ENCODE results near the gene GALNT16. TPM values are rescaled to one million over a fixed set of nuclear protein-coding genes. Genes with fewer than 3 reads are reported as not detected.

GALNT16 gene
- polyA plus RNA-seq, 3 donors: 0.01 TPM; not detected in 2

DNA sequence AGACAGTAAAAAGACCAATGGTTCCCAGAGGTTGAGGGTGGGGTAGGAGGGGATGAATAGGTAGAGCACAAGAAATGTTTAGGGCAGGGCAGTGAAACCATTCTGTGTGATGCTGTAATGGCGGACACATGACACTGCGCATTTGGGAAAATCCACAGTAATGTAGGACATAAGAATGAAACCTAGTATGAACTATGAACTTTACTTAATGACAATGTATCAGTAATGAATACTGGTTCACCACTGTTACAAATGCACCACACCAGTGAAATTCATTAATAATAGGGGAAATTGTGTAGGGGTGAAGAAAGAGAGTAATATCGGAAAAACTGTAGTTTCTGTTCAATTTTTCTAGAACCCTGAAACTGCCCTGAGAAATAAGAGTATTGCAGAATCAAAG is 132.5 kb downstream of the GALNT16 start:
- Mint-ChIP-seq H3K4me1 (peaks cover 29% of the 10 kb centered on the region), H3K27me3 (ENCODE audit: low read depth in 3 of 3) (no peaks in the 10 kb centered on the region), H3K9me3 (no peaks in the 10 kb centered on the region), H3K4me3 (no peak overlapping the region), H3K27ac (peak overlapping the region in 1 of 7 donors; percentile 42), H3K36me3 (peaks cover 68 to 89% of the 10 kb centered on the region in 2 donors)
- WGBS (ENCODE audit: insufficient coverage): no CpG with 5 or more reads among the region's 3 CpGs
- TF ChIP-seq, protein P1, sequence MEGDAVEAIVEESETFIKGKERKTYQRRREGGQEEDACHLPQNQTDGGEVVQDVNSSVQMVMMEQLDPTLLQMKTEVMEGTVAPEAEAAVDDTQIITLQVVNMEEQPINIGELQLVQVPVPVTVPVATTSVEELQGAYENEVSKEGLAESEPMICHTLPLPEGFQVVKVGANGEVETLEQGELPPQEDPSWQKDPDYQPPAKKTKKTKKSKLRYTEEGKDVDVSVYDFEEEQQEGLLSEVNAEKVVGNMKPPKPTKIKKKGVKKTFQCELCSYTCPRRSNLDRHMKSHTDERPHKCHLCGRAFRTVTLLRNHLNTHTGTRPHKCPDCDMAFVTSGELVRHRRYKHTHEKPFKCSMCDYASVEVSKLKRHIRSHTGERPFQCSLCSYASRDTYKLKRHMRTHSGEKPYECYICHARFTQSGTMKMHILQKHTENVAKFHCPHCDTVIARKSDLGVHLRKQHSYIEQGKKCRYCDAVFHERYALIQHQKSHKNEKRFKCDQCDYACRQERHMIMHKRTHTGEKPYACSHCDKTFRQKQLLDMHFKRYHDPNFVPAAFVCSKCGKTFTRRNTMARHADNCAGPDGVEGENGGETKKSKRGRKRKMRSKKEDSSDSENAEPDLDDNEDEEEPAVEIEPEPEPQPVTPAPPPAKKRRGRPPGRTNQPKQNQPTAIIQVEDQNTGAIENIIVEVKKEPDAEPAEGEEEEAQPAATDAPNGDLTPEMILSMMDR (IDR thresholded peaks at IDR 0.05): no peak
- intact Hi-C loops (cut with micrococcal nuclease): loop anchor here in 1 of 2 donors (10.0 kb wide), 1 partner anchor 1212 kb away; the partner anchor contains the start of gene MED6
- H4K20me1 ChIP-seq (ENCODE audit: insufficient read depth, low read length): peaks cover 65% of the 10 kb centered on the region
- no peak overlapping the region for H3K4me3 ChIP-seq (replicated peaks in 1 of 3; ENCODE audit: low read depth in 2 of 3, low read length in 3 of 3)
- H3K79me2 ChIP-seq (ENCODE audit: insufficient read depth, low read length): peaks cover 99% of the 10 kb centered on the region
- no peaks in the 10 kb centered on the region for H3K27me3 ChIP-seq (ENCODE audit: control insufficient read depth in 2 of 2, insufficient read depth in 2 of 2, low read length in 2 of 2)
- no peak for DNase-seq
- H2AFZ ChIP-seq (ENCODE audit: insufficient read depth, low read depth, low read length, poor library complexity, severe bottlenecking): no peak overlapping the region
- no peaks in the 10 kb centered on the region for H3K9me3 ChIP-seq (replicated peaks in 1 of 2; ENCODE audit: control insufficient read depth in 1 of 2, insufficient read depth in 1 of 2, low read length in 2 of 2)
- H3K36me3 ChIP-seq (replicated peaks in 1 of 2; ENCODE audit: control insufficient read depth in 1 of 2, insufficient read depth in 2 of 2, low read length in 2 of 2): peaks cover 70 to 86% of the 10 kb centered on the region in 2 donors
- no peak overlapping the region for H3K27ac ChIP-seq (ENCODE audit: low read depth in 1 of 2, low read length in 2 of 2)
- no peak overlapping the region for H3K9ac ChIP-seq (ENCODE audit: insufficient read depth, low read length, poor library complexity, severe bottlenecking)
- H3K4me2 ChIP-seq (replicated peaks; ENCODE audit: extremely low read depth, low read length, poor library complexity, severe bottlenecking): no peak overlapping the region
- peaks cover 6 to 9% of the 10 kb centered on the region in 2 donors for H3K4me1 ChIP-seq (ENCODE audit: control insufficient read depth in 1 of 2, insufficient read depth in 2 of 2, low read length in 2 of 2)

DNA sequence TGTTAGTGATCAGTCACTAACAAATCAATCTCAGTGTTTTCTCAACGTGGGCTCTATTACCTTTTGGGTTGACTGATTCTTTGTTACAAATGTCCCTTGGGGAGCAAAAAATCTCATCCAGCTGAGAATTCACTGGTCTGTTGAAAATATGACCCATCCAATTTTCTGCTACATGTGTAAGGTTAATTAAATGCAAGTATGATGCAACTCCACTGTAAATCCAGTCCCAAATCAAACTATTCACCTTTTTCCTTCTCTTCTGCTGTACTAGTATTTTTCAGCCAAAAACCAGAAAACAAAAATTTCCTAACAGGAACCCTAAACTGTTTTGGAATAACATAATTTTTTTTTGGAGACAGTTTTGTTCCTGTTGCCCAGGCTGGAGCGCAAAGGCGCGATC is 136.0 kb downstream of the GALNT16 start:
- Mint-ChIP-seq H3K36me3 (peaks cover 49 to 62% of the 10 kb centered on the region in 2 donors), H3K27me3 (ENCODE audit: low read depth in 3 of 3) (no peaks in the 10 kb centered on the region), H3K4me3 (no peak overlapping the region), H3K9me3 (peaks cover 0 to 3% (median 0%) of the 10 kb centered on the region in 7 donors), H3K27ac (no peak overlapping the region), H3K4me1 (peaks cover 50% of the 10 kb centered on the region)
- 90% methylated on average over 3 of the region's 4 CpGs for WGBS (ENCODE audit: insufficient coverage)
- no peaks in the 10 kb centered on the region for H3K9me3 ChIP-seq (replicated peaks in 1 of 2; ENCODE audit: control insufficient read depth in 1 of 2, insufficient read depth in 1 of 2, low read length in 2 of 2)
- peaks cover 28 to 36% of the 10 kb centered on the region in 2 donors for H3K4me1 ChIP-seq (ENCODE audit: control insufficient read depth in 1 of 2, insufficient read depth in 2 of 2, low read length in 2 of 2)
- TF ChIP-seq, protein P1 (IDR thresholded peaks at IDR 0.05): no peak
- no peak overlapping the region for H3K4me2 ChIP-seq (replicated peaks; ENCODE audit: extremely low read depth, low read length, poor library complexity, severe bottlenecking)
- peaks cover 46 to 54% of the 10 kb centered on the region in 2 donors for H3K36me3 ChIP-seq (replicated peaks in 1 of 2; ENCODE audit: control insufficient read depth in 1 of 2, insufficient read depth in 2 of 2, low read length in 2 of 2)
- no peak for DNase-seq
- no peak overlapping the region for H3K4me3 ChIP-seq (replicated peaks in 1 of 3; ENCODE audit: low read depth in 2 of 3, low read length in 3 of 3)
- no peak overlapping the region for H3K27ac ChIP-seq (ENCODE audit: low read depth in 1 of 2, low read length in 2 of 2)
- H2AFZ ChIP-seq (ENCODE audit: insufficient read depth, low read depth, low read length, poor library complexity, severe bottlenecking): no peak overlapping the region
- H3K9ac ChIP-seq (ENCODE audit: insufficient read depth, low read length, poor library complexity, severe bottlenecking): no peak overlapping the region
- peaks cover 36% of the 10 kb centered on the region for H4K20me1 ChIP-seq (ENCODE audit: insufficient read depth, low read length)
- peaks cover 97% of the 10 kb centered on the region for H3K79me2 ChIP-seq (ENCODE audit: insufficient read depth, low read length)
- no peaks in the 10 kb centered on the region for H3K27me3 ChIP-seq (ENCODE audit: control insufficient read depth in 2 of 2, insufficient read depth in 2 of 2, low read length in 2 of 2)
- intact Hi-C loops (cut with micrococcal nuclease): loop anchor here in 1 of 2 donors (5.0 to 10.0 kb wide), 2 partner anchors 371 to 1209 kb away; partner anchors contain the start of genes MED6 and SRSF5
